Activated CD4-positive, alpha-beta T cell treated with anti-CD3 and anti-CD28 coated beads, Interleukin-2, Interleukin-6, amounts not matched to agents 100 ng/mL and 50 ng/mL, durations not matched to agents 16 hours and 8 hours (primary cell): Measurements from ENCODE around the gene NLN.
"Not testable (repeated sequence)": the region's sequence is repeated elsewhere in the genome, so short reads cannot be mapped to it uniquely, and the experiment has no call there.

Experiments used
- DNase-seq: peaks from one replicate; pipeline ENCODE4 v3.0.0-alpha.2; 2020

The NLN gene

DNA sequence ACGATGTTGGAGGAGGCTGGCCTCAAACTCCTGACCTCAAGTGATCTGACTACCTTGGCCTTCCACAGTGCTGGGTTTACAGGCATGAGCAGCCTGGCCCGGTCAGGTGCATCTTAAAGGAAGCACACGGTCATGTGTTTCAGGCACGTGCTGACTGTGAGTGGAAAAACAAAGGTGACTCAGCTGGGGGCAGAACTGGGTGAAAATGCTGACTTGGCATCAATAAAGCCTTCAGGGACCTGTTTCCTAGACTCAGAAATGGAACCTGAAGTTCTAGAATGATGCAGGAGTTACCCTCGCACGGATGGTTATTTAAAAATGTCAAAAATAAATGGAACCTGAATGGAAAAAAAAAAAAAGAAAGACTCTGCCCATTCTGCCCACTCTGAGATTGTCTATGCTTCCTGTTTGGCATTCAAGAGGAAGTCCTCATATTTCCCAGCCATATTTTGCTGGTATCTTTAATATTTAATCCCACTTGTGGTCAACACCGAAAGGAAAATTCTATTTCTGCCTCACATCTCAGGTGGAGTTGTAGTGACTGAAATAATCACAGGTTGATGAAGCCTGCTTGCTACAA, 12.3 kb downstream of the NLN start:
- not testable (repeated sequence) for DNase-seq

- DNase-seq, result no peak
These were observed 12.9 kb downstream of the NLN start for GRCh38 chr5:65734921-65735320.

- DNase-seq, result no peak
These were observed 14.0 kb downstream of the NLN start for GRCh38 chr5:65736011-65736410.

- no peak for DNase-seq
These were observed 15.8 kb downstream of the NLN start for GRCh38 chr5:65737842-65738241.

DNA sequence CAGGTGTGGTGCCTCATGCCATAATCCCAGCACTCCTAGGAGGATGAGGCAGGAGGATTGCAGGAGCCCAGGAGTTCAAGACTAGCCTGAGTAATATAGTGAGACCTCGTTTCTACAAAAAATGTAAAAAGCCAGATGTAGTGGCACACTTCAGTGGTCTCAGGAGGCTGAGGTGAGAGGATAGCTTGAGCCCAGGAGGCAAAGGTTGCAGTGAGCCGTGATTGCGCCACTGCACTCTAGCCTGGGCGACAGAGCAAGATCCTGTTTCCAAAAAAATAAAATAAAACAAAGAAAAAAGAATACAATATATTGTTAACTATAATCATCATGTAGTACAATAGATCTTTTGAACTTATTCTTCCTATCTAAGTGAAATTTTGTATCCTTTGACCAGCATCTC, 16.3 kb downstream of the NLN start:
- DNase-seq, result no peak

- no peak for DNase-seq
These were observed 17.2 kb downstream of the NLN start for GRCh38 chr5:65739162-65739561.

DNA sequence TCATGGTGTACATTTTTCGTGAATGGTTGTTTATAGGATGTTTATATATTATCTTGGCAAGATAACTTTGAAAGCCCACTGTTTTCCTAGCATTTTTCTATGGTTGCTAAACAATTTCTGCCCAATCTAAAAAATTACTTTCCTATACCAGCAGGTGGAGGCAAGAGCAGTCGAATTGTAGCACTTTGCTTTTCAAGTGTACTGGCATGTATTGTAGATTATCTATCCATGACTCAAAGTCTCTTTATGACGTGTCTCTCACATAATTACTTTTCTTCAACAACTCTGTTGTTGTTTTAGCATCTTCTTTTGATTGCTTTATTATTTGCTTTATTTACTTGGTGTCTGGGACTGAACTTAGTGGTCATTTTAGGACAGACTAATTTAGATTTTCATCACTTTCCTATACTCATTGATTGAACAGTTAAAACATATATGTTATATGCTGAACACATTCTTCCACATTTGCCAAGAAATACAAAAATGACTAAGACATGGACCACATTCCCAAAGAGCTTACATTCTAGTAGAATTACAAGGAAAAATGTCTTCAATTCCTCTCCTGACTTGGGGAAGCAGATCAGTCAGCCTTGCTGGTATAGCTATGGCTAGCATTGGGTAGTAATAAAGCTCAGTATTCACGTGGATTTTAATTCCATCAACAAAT, 20.7 kb downstream of the NLN start:
- peak; percentile 75 for DNase-seq

DNA sequence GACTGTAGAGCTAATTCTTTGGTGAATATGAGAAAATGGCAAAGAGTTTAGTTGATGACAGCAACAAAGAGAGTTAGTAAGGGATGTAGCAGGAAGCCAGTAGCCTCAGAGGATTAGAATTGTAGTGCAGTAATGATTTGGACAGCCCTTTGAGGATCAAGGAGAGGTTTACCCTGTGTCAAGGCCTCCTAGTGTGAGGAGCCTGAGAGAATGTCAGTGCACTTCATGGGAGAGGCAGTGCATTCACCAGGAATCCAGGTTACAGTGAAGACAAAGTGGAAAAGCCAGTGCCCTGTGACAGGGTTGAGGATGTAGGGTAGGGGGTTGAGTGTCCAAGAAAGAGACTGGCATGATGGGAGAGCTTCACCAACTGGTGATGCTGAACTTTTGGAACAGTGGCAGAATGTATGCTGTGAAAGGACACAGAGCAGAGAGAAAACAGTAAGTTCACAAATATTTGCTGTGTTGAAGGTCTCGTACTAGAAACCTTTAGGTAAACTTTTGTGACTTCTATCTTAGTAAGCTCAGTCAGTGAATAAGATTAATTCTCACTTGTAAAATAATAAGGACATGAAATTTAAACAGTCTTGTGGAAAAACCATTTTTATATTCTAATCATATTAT, 27.3 kb downstream of the NLN start:
- DNase-seq, result no peak

DNA sequence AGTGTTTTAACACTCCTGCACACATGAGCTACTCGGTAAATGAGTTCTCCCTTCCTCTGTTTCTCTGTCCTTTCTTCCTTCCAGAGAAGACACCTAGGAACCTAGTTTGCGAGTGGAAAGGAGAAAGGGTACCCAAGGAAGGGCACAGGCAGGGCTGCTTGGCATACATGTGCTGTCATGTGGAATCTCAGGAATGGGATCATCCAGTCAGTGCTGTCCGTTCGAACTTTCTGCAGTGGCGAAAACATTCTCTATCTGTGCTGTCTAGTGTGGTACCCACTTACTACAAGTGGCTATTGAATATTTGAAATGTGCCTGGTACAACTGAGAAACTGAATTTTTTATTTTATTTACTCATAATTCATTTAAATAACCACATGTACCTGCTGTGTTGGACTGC, 28.0 kb downstream of the NLN start:
- no peak for DNase-seq

- no peak for DNase-seq
These were observed 28.9 kb downstream of the NLN start for GRCh38 chr5:65750938-65751337.

DNA sequence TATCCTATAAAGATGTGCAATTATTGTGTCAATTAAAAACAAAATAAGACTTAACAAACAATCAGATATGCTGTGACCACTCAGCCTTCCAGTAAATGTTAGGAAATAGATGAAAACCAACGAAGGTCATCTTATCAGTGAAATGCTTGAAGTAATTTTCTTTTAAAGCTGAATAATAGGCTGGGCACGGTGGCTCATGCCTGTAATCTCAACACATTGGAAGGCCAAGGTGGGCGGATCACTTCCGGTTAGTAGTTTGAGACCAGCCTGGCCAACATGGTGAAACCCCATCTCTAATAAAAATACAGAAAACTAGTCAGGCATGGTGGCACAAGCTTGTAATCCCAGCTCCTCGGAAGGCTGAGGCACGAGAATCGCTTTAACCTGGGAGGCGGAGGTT, 31.2 kb downstream of the NLN start:
- DNase-seq, result no peak

- DNase-seq, result no peak
These were observed 36.6 kb downstream of the NLN start for GRCh38 chr5:65758546-65759144.

DNA sequence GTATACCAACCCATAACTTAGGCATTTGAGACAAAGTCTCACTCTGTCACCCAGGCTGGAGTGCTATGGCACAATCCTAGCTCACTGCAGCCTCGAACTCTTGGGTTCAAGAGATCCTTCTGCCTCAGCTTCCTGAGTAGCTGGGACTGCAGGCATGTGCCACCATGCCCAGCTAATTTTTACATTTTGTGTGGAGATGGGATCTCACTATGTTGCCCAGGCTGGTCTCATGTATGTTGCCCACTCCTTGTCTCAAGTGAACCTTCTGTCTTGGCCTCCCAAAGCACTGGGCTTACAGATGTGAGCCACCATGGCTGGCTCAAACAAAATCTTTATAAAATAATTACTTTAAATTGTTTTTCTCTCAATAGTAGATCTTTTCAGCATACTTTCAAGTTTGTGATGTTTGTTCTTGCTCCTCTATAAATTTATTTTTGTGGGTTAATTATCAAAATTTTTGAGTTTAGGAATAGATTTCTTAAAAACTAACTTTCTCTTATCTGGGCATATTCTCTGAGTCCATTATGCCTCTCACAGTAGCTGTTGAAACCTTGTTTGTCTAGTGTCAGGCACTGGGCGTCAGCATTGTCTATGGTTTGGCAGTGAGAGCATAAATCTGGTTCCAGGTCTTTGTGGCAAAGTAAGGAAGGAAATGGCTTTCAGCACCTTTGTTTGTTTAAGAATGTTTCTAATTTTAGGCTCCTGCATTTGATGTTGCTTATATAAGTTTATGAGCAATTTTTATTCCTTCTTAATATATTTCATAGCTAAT, 38.7 kb downstream of the NLN start:
- DNase-seq, result peak; percentile 38

DNA sequence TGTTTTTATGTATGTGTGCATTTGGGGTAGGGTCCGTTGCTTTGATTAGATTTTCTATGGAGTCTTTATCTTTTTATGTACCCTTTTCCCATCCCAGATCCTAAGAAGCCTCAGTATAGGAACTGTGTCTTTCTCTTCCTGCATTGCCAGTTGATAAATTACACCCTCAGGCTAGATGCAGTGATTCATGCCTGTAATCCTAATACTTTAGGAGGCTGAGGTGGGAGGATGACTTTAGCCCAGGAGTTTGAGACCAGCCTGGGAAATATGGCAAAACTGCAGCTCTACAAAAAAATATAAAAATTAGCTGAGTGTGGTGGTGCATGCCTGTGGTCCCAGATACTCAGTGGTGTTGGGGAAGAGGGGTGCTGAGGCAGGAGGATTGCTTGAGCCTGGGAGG, 40.2 kb downstream of the NLN start:
- DNase-seq, result no peak

GRCh38 chr5:65765582-65765981, 43.6 kb downstream of the NLN start:
- no peak for DNase-seq

DNA sequence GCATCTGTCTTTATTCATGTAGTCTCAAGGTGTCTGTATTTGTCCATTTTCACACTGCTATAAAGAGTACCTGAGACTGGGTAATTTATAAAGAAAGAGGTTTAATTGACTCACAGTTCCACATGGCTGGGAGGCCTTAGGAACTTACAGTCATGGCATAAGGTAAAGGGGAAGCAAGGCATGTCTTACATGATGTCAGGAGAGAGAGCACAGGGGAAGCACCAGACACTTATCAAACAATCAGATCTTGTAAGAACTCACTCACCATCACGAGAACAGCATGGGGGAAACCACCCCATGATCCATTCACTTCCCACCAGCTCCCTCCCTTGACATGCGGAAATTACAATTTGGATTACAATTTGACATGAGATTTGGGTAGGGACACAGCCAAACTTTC, 44.2 kb downstream of the NLN start:
- peak; percentile 10 for DNase-seq

DNA sequence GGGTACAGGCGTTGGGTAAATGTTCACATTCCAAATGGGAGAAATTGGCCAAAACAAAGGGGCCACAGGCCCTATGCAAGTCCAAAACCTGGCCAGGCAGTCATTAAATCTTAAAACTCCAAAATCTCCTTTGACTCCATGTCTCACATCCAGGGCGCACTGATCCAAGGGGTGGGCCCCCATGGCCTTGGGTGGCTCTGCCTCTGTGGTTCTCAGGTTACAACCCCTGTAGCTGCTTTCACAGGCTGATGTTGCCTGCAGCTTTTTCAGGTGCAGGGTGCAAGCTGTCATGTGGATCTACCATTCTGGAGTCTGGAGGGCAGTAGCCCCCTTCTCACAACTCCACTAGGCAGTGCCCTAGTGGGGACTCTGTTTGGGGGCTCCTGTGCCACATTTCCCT, 44.8 kb downstream of the NLN start:
- no peak for DNase-seq

GRCh38 chr5:65767565-65767964, 45.6 kb downstream of the NLN start:
- DNase-seq, result no peak

GRCh38 chr5:65768723-65769346, 46.8 kb downstream of the NLN start:
- DNase-seq, result no peak

DNA sequence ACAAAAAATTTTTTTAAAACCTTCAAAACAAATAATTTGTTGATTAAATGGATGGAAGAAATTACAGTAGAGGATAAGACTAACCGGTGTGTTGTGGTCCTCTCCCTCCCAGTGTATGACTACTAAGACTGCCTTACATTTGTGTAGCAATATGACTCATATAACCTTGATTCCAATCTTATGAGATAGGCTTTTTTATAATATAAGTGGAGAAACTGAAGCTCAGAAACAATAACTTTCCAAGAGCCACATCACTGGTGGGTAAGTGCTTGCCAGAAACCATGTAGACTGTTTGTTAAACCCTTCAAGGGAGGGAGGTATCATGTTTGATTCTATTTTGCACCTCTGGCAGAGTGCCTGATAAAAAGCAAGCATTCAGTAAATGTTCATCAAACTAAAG, 47.5 kb downstream of the NLN start:
- DNase-seq, result no peak

DNA sequence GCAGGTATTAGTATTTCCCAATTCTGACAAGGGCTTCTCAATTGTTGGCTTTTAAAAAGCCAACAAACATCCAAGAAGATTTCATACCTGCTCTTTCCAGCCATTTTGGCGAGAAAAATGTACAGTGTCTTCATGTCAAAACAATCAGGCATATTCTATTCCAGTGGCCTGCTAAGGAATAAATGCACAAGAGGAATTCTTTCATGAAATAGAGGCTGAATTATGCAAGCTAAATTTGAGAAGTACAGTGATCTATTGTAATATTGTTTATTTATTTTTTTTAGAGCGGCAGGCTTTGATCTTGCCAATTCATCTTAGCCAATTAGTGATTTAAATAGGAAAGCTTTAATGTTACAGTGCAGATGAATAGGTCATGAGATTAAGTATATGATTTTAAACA, 49.3 kb downstream of the NLN start:
- no peak for DNase-seq

- not testable (repeated sequence) for DNase-seq
These were observed 51.0 kb downstream of the NLN start for GRCh38 chr5:65772963-65773362.

GRCh38 chr5:65774346-65774745, 52.3 kb downstream of the NLN start:
- DNase-seq, result peak; percentile 56
